Stimulated activated CD8-positive, alpha-beta memory T cell treated with anti-CD3 and anti-CD28 coated beads, Interleukin-7, amount 100 ng/mL, for 4 hours (primary cell): ENCODE measurements around the gene GUCY2C.

Experiments used
- DNase-seq, 2 donors: peaks; one replicate each; pipeline ENCODE4 v3.0.0-alpha.2; 2020; ENCODE audit warnings: low read depth in 2 of 2

GUCY2C gene

DNA sequence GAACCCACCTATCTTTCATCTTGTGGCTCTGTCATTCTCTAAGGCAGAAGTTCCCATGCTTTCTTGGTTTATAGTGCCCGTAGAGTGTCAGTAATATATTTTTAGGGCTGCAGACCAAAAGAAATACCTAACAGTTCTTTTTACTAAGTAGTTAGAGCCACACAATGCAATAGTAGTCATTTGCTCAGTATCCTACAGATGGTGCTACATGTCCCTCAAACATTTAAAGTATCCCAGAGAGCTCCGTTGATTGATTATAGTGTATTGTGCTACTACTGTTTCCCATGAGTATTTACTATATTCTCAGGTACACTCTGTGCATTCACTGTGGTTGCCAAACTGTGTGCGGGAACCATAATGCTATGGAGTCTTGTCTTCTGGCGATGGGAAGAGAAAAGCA, 124.0 kb downstream of the GUCY2C start:
- no peak for DNase-seq

- DNase-seq, result no peak
Measured at GRCh38 chr12:14571779-14572178, 124.6 kb downstream of the GUCY2C start.

- no peak for DNase-seq
Measured at GRCh38 chr12:14570231-14570630, 126.2 kb downstream of the GUCY2C start.

- no peak for DNase-seq
Measured at GRCh38 chr12:14567351-14568162, 128.8 kb downstream of the GUCY2C start, which contains the start of gene PLBD1. Gene PLBD1, minus strand, starts transcription at chr12:14567883. Its CDS starts 187 bp downstream, at chr12:14567696.

- DNase-seq, result no peak
Measured at GRCh38 chr12:14564336-14564959, 132.0 kb downstream of the GUCY2C start.

GRCh38 chr12:14563046-14563445, 133.4 kb downstream of the GUCY2C start:
- DNase-seq, result no peak
